ACC112 (cell line): ENCODE measurements around the gene SH3TC1.

Experiments
- H2AFZ ChIP-seq: fragments of 200-600 bp; sonication (generic); one replicate; pipeline ENCODE4 v1.6.0; 2017; ENCODE audit warnings: antibody characterized with exemption, low read length; ENCODE audit not compliant: unreplicated experiment
- H3K27ac ChIP-seq: fragments of 200-600 bp; sonication (generic); 2 replicates; pipeline ENCODE4 v1.5.1; 2014; ENCODE audit warnings: low read depth, mild to moderate bottlenecking, antibody characterized with exemption, low read length, moderate library complexity
- H3K27me3 ChIP-seq: fragments of 200-600 bp; sonication (generic); 2 replicates; pipeline ENCODE4 v1.6.1; 2014; ENCODE audit warnings: mild to moderate bottlenecking, antibody characterized with exemption, low read length, moderate library complexity, mixed read lengths; ENCODE audit not compliant: insufficient read depth
- H3K36me3 ChIP-seq: fragments of 200-600 bp; sonication (generic); 2 replicates; pipeline ENCODE4 v1.6.1; 2016; ENCODE audit warnings: mild to moderate bottlenecking, antibody characterized with exemption, low read length, moderate library complexity, mixed read lengths; ENCODE audit not compliant: insufficient read depth
- H3K4me1 ChIP-seq: fragments of 200-600 bp; sonication (generic); one replicate; pipeline ENCODE4 v1.6.1; 2016; ENCODE audit warnings: low read length, mixed read lengths; ENCODE audit not compliant: insufficient read depth, unreplicated experiment, control insufficient read depth
- H3K4me3 ChIP-seq: fragments of 200-600 bp; sonication (generic); 2 replicates; pipeline ENCODE4 v1.5.1; 2014; ENCODE audit warnings: mild to moderate bottlenecking, low read depth, low read length
- H3K79me2 ChIP-seq: fragments of 200-600 bp; sonication (generic); one replicate; pipeline ENCODE4 v1.6.0; 2016; ENCODE audit warnings: low read length; ENCODE audit not compliant: control insufficient read depth, unreplicated experiment, insufficient read depth

SH3TC1 gene

DNA sequence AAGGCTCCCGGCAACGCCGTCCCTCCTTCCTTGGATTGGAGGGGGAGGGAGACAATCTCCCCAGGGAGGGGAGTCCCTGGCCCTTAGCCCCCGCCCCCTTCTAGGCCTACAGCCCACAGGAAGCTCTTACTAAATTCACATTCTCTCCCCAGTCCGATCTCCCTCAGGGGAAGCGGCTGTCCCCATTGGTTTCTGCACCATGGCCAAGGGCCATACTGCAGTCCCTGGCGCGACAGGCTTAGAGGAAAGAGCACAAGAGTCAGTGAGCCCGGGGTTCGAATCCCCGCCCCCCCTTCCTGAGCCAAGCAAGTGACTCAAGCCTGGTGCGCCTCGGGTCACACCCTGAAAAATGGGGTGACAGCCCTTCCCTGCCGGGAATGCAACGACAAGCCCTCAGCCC is 41.6 kb upstream of the SH3TC1 start:
- no peaks in the 10 kb centered on the region for H3K79me2 ChIP-seq
- H3K27me3 ChIP-seq, result peaks cover 41% of the 10 kb centered on the region
- no peaks in the 10 kb centered on the region for H3K36me3 ChIP-seq
- peaks cover 9% of the 10 kb centered on the region for H3K4me1 ChIP-seq
- H3K4me3 ChIP-seq, result peak overlapping the region; percentile 79
- no peak overlapping the region for H3K27ac ChIP-seq
- no peak overlapping the region for H2AFZ ChIP-seq

DNA sequence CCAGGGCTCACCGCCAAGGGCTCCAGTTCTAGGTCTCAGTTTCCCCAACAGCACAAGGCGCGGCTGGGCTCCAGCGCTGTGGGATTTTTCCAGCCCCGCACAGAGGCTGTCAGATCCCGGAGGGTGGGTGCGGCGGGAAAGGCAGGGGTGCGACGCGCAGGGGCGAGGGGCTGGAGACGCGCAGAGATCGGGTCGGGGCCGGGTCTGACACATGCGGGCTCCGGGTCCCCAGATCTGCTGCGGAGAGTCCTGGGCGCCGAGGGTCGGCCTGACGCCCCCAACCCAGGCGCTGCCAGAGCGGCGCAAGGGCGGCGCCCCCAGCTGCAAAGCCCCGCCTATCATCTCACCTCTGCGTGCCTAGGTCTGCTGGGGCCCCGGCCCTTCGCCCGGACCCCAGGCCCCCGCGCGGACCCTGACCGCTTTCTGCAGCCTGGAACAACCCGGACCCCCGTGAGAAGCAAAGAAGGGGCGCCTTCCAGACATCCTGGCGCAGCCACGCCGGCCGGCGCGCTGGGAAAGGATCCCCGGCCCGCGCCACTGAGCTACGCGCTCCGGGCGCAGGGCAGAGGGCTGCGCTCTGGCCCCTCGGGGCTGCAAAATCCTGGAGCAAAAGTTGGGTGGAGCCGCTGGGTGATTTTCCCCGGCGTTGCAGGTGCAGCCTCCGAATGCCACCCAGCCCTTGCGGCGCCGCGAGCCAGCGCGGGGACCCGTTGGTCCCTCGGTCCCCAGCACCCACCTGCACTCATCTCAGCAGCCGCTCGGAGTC is 41.0 kb upstream of the SH3TC1 start:
- H3K36me3 ChIP-seq, result no peaks in the 10 kb centered on the region
- H3K79me2 ChIP-seq, result no peaks in the 10 kb centered on the region
- H3K27me3 ChIP-seq, result peaks cover 40% of the 10 kb centered on the region
- peaks cover 9% of the 10 kb centered on the region for H3K4me1 ChIP-seq
- H3K27ac ChIP-seq, result no peak overlapping the region
- peak overlapping the region; percentile 79 for H3K4me3 ChIP-seq
- peak overlapping the region; percentile 71 for H2AFZ ChIP-seq

DNA sequence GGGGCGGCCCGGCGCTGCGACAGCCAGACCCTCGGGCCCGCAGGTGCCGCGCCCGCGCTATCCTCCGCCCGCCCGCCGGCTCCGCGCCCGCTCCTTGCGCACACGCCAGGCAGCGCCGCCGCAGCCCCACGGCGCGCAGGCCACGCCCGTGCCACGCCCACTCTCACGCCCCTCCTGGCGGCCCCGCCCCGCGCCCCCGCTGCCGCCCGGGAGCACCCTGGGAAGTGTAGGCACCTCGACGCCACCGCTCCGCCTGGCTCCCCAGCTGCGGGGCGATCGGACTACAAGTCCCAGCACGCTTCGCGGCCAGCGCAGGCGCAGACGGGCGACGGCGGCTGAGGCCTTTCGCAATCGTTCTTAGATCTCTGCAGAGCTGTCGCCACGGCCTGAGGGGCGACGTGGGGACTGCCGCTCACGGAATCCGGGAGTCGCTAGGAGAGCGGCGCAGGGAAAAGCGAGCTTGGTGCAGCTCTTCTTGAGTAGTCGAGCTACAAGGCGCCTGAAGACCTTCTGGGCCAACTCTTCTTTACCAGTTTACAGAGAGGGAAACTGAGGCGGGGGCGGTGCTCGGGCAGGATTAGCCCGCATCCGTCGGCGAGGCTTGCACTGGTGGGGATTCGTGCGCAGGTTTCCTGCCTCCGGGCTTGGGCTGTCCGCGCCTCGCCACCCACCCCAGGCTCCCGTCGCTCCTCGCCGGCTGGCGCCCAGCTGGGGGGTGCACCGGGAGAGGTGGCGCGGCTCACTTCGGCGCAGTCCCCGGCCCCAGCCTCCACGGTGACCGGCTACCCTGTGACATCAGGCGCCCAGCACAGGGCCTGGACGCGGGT is 40.2 kb upstream of the SH3TC1 start, which contains the start of gene ABLIM2:
Gene ABLIM2 (minus strand): TSS at position 104 of the 827 bp plus-strand sequence. CDS start 124 bp downstream, outside the sequence.
- H3K4me1 ChIP-seq, result peaks cover 9% of the 10 kb centered on the region
- no peak within 1 kb of the TSS for H3K27ac ChIP-seq
- H3K79me2 ChIP-seq, result no peaks in the 10 kb centered on the region
- peak within 1 kb of the TSS; percentile 83 for H2AFZ ChIP-seq
- H3K27me3 ChIP-seq, result peaks cover 46% of the 10 kb centered on the region
- peak within 1 kb of the TSS; percentile 88 for H3K4me3 ChIP-seq
- H3K36me3 ChIP-seq, result no peaks in the 10 kb centered on the region

DNA sequence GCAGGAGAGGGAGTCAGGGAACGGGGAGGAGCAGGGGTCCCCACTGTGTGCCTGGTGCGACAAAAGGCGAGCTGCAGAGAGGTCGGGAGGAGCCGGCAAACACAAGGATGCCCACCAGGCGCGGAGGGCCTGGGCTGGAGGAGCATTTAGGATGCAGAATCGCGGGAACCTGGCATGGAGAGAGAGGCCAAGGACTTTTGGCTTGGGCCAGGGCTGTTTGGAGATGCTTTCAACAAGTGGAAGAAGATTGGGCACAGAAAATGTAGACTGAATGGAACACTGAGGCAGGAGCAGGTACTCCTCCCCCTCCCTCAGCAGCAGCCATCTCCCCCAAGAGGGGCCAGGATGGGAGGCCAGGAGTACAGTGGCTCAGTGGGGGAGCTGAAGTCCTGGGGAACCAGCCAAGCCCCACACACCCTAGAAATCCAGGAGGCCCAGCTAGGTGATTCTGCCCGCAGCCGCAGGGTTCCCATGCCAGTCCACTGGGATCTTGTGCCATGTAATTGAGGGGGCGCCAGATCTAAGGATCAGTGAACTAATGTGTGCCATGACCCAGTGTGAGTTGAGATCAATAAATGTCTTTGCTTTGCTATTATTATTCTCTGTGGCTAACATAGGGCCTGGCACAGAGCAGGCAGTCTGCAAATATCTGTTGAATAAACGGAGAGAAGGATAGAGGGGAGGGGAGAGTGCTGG is 39.4 kb upstream of the SH3TC1 start:
- H3K27ac ChIP-seq, result no peak overlapping the region
- H2AFZ ChIP-seq, result no peak overlapping the region
- H3K36me3 ChIP-seq, result no peaks in the 10 kb centered on the region
- peaks cover 9% of the 10 kb centered on the region for H3K4me1 ChIP-seq
- H3K79me2 ChIP-seq, result no peaks in the 10 kb centered on the region
- peaks cover 50% of the 10 kb centered on the region for H3K27me3 ChIP-seq
- H3K4me3 ChIP-seq, result peak overlapping the region; percentile 88

DNA sequence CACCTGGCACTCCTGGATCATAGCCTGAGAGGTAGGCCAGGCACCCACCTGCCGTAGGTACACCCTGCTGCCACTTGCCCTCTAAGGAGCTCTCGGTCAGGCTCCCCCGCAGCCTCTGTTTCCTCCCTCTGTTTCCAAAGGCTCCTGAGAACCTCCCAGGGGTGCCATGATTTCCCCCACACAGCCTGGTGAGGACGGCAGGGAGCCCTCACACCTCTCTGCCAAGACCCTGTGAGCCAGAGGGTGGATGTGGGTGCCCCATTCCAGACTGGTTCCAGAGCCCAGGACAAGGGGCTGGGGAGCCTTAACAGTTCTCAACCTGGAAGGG is 38.9 kb upstream of the SH3TC1 start:
- Histone ChIP-seq H2AFZ (no peak overlapping the region), H3K27ac (no peak overlapping the region), H3K4me3 (no peak overlapping the region), H3K4me1 (peaks cover 9% of the 10 kb centered on the region), H3K27me3 (peaks cover 53% of the 10 kb centered on the region), H3K79me2 (no peaks in the 10 kb centered on the region), H3K36me3 (no peaks in the 10 kb centered on the region)

DNA sequence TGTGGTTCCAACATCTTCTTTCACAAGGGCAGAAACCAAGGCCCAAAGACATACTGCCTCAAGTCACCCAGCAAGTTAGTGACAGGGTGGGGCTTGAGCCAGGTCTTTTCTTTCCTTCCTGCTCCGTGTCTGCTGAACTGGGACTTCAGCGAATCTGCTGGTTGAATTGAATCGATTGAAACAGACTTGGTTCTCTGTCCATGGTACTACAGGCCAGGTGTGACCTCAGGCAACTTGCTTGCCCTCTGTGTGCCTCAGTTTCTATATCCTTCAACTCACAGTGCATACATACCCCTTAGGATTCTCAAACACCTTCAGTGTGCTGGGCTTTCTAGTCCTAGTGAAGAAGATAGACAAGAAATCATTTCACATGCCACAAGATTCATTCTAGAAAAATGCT is 38.5 kb upstream of the SH3TC1 start:
- Histone ChIP-seq H2AFZ (no peak overlapping the region), H3K4me3 (no peak overlapping the region), H3K27me3 (peaks cover 56% of the 10 kb centered on the region), H3K36me3 (no peaks in the 10 kb centered on the region), H3K79me2 (no peaks in the 10 kb centered on the region), H3K4me1 (peaks cover 9% of the 10 kb centered on the region), H3K27ac (no peak overlapping the region)

DNA sequence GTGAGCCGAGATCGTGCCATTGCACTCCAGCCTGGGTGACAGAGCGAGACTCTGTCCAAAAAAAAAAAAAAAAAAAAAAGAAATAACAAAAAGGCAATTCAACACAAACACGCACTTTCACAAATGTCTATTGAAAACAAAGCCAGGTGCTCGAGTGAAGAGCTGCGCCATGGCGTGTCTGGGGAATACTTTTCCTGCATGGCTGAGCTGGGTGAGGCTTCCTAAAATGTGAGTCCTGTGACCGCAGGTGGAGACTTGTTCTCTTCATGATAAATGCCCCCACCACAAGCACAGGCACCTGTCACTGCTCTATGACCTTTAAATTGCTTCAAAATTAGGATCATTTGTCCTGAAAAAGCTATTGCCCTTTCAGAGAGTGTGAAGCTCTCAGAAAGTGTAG is 36.5 kb upstream of the SH3TC1 start:
- no peaks in the 10 kb centered on the region for H3K36me3 ChIP-seq
- no peaks in the 10 kb centered on the region for H3K4me1 ChIP-seq
- H3K27me3 ChIP-seq, result peaks cover 69% of the 10 kb centered on the region
- H3K79me2 ChIP-seq, result no peaks in the 10 kb centered on the region
- H2AFZ ChIP-seq, result no peak overlapping the region
- no peak overlapping the region for H3K27ac ChIP-seq
- no peak overlapping the region for H3K4me3 ChIP-seq

DNA sequence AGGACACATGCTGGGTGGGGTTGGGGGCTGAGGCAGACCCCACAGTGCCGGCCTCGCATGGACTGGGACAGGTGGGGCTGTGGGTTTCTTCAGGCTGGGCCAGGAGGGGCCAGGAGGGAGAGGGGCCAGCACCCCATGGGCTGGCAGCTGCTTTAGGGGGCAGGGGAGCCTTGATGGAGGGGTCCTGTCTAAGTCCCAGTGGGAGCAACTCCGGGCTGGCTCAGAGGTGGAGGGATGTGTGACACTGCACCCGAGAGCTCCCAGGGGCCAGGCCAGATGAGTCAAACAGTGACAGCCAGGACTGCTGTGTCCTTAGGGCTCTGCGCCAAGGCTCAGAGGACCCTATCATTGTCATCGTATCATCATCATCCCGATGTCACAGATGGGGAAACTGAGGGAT is 36.1 kb upstream of the SH3TC1 start:
- no peak overlapping the region for H2AFZ ChIP-seq
- H3K27me3 ChIP-seq, result peaks cover 69% of the 10 kb centered on the region
- H3K4me1 ChIP-seq, result no peaks in the 10 kb centered on the region
- no peaks in the 10 kb centered on the region for H3K36me3 ChIP-seq
- H3K4me3 ChIP-seq, result no peak overlapping the region
- H3K79me2 ChIP-seq, result no peaks in the 10 kb centered on the region
- H3K27ac ChIP-seq, result no peak overlapping the region

DNA sequence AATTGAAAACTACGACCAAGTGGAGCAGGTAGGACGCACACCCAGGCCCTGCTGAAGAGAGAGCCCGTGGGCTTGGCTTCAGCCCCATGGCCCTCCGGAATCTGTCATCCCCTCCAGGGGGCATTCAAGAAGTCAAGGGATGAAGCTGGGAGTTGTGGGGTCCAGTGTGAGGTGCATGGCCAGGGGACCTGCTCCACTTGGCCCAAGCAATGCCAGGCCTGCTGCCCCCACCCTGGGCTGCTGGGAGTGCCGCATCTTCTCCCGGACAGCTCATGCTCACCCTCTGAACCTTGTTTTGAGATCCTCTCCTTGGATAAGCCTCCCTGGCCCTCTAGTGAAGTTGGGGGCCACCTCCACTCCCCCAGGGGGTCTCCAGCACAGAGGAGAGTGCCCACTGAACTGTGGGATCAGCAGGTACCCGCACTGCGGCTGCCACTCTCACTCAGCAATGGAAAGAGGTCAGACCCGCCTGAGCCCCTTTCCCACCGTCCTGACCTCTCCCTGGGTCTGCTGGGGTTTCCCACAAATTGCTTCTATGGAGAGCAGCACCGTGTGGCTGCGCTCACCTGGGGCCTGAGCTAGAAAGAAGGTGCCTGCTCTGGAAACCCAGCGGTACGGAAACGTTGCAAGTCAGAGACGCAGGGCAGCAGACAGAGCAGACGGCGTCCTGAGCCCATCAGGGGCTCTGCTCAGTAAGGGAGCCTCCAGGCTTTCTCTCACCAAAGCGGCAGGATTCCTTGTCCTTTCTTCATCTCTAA is 35.5 kb upstream of the SH3TC1 start:
- H3K4me1 ChIP-seq, result no peaks in the 10 kb centered on the region
- no peak overlapping the region for H3K4me3 ChIP-seq

DNA sequence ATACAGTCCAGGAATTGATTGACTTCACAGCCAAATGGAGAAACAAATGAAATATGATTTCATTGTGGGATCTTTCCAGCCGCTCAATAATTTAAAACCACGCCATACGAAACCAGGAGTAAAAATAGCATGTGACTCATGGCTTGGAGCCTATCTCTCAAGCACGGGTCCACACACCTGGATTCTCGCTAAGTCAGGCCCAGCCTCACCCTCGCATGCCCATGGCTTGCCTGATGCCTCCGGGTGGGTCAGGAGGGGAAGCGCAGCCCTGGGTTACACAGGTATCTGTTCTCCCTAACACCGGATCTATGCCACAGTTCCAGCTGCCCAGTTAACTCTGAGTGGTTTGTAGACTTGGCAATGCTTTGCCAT is 34.9 kb upstream of the SH3TC1 start:
- Histone ChIP-seq H3K27ac (no peak overlapping the region), H2AFZ (no peak overlapping the region), H3K27me3 (peaks cover 68% of the 10 kb centered on the region), H3K4me3 (no peak overlapping the region), H3K79me2 (no peaks in the 10 kb centered on the region), H3K36me3 (no peaks in the 10 kb centered on the region), H3K4me1 (no peaks in the 10 kb centered on the region)

More for the DNA sequence above, 35.5 kb upstream of the SH3TC1 start:
- Histone ChIP-seq H3K27ac (no peak overlapping the region), H3K36me3 (no peaks in the 10 kb centered on the region), H3K79me2 (no peaks in the 10 kb centered on the region), H2AFZ (no peak overlapping the region), H3K27me3 (peaks cover 64% of the 10 kb centered on the region)
